IPS-18c (cell line): ENCODE results near the gene GOSR1.
"Not testable (repeated sequence)": the region's sequence is repeated elsewhere in the genome, so short reads cannot be mapped to it uniquely, and the experiment has no call there.

Experiments
- H3K4me3 ChIP-seq: 2 replicates; pipeline ENCODE4 v1.7.0; 2013; ENCODE audit warnings: low read depth, mild to moderate bottlenecking, low read length, moderate library complexity; ENCODE audit not compliant: insufficient read depth
- H3K9me3 ChIP-seq: one replicate; pipeline ENCODE4 v1.6.1; 2013; ENCODE audit warnings: mild to moderate bottlenecking, low read length, moderate library complexity; ENCODE audit not compliant: control insufficient read depth, insufficient read depth

The GOSR1 gene

DNA sequence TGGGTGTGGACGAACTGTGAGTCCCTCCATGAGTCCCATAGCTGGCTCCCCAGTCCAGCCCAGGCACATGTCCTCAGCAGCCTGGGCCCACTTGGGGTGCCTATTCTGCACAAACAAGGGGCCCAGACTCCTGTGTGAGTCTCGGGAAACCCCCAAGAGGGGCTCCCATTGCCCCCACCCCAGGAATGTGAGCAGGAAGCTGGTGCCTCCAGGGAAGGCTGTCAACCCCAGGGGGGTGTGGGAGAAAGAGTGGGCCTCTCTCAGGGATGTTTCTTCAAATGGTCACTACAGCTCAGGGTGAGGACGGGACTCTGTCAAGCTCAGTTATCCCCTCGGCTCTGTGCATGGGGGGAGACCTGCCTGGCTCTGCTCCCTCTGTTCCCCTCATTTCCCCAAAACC is 88.9 kb downstream of the GOSR1 start:
- H3K9me3 ChIP-seq, H3K4me3 ChIP-seq: not testable (repeated sequence)

DNA sequence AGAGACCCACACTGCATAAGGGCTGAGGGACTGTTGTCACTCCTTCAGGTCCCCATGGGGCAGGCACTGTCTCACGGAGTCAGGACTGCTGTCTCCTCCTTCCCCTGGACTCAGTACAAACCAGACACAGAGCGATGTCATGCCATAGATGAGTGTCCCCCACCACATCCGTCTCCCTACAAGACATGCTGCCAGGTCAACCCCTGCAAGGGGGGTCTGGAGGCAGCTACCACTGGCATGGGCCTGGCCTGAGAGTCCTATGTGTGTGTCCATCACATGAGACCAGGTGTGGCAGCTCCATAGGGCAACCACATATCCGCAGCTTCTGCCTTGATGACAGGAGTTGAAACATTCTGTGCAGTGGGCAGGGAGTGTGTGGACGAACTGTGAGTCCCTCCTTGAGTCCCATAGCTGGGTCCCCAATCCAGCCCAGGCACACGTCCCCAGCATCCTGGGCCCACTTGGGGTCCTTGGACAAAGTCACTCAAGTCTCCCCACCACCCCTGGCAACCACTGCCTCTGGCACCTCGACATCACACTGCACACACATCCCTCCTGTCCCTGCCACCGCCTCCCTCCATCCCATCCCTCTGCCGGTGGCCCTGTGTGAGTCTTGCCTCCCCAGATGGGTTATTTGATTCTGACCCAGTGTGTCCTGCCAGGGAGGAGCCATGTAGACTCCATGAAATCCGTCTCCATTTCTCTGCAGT is 89.5 kb downstream of the GOSR1 start:
- H3K4me3 ChIP-seq, H3K9me3 ChIP-seq: not testable (repeated sequence)

- Histone ChIP-seq H3K9me3 (no peaks in the 10 kb centered on the region), H3K4me3 (no peak overlapping the region)
Observed at GRCh38 chr17:30567231-30568116, 90.3 kb downstream of the GOSR1 start.

DNA sequence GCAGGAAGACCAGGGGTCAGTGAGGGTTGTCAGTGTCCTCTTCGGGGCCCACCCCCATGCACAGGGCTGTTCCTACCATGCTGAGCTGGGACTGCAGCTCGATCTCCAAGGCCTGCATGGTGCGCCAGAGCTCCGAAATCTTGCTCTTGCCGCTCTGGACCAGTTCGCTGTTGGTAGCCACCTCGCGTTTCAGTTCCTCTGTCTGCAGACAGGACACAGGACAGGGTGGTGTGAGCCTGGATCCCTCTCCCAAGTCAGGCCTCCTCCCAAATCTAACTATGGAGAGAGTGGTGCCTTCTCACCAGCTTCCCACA is 90.9 kb downstream of the GOSR1 start:
- no peak overlapping the region for H3K4me3 ChIP-seq
- H3K9me3 ChIP-seq: no peaks in the 10 kb centered on the region

- H3K9me3 ChIP-seq, H3K4me3 ChIP-seq: not testable (repeated sequence)
Observed at GRCh38 chr17:30569531-30570175, 92.4 kb downstream of the GOSR1 start.

- Histone ChIP-seq H3K9me3 (no peaks in the 10 kb centered on the region), H3K4me3 (no peak overlapping the region)
Observed at GRCh38 chr17:30570191-30570590, 93.0 kb downstream of the GOSR1 start.

- no peaks in the 10 kb centered on the region for H3K9me3 ChIP-seq
Observed at GRCh38 chr17:30570596-30571265, 93.5 kb downstream of the GOSR1 start.

GRCh38 chr17:30571404-30571803 is 94.2 kb downstream of the GOSR1 start:
- not testable (repeated sequence) for H3K9me3 ChIP-seq, H3K4me3 ChIP-seq

More at GRCh38 chr17:30570596-30571265, 93.5 kb downstream of the GOSR1 start:
- no peak overlapping the region for H3K4me3 ChIP-seq

DNA sequence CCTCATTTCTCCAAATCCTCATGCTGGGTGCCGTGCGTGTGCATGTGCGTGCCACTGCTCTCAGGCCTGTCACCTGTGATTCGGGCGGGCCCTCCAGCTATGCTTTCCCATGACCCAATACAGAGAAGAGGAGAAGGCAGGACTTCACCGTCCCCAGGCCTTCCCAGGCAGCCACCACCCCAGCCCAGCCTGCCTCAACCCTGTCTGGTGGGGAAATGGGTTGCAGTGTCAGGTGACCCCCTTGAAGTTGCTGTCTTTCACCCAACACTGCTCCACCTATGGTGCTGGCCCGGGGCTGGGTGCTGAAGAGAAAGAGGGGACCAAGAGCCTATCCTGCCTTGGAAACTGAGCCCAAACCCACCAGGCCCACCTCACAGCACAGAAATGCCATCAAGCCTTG is 94.7 kb downstream of the GOSR1 start:
- Histone ChIP-seq H3K9me3 (no peaks in the 10 kb centered on the region), H3K4me3 (no peak overlapping the region)

- H3K9me3 ChIP-seq, H3K4me3 ChIP-seq: not testable (repeated sequence)
Observed at GRCh38 chr17:30572651-30573554, 95.7 kb downstream of the GOSR1 start.

DNA sequence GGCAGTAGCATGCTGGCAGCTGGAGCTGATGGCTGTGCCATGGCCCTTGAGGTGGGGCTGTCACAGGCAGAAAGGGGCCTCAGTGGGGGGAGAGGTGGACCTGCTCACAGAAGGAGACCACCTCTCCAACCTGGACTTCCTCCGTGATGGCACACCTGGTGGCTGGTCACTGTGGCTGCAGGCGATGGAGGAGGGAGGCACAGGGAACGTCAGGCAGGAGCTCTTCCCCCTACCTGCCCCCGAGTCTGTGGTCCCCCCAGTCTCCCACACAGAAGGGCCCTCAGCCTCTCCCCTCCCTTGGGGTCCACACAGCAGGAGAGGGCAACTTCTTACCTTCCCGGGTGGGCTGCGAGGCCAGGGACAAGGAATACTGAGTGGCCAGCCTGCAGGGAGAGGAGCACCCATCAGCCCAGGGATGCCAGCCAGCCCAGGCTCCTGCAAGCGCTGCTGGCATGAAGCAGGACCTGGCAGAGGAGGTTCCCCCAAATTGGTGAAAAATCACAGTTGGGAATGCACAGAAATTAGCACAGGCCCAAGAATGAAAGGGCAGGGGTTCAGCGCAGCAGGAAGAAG is 96.5 kb downstream of the GOSR1 start:
- H3K9me3 ChIP-seq: no peaks in the 10 kb centered on the region

DNA sequence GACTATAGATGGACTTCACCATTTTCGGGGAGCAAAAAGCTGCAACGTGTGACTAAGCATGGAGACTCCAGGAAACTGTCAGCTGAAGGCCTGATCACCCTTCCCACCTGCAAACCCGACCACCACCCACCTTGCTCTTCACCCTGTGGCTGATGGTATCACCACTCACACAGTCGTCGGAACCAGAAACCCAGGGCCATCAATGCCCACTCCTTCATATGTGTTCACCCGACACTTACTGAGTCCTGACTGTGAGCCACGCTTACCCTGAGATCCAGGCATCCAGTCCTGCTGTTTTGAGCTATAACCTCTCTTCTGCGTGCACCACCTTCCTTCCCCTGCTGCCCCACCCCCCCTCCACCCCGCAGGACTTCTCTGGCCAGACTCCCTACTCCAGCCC is 97.1 kb downstream of the GOSR1 start:
- not testable (repeated sequence) for H3K9me3 ChIP-seq, H3K4me3 ChIP-seq

More for the DNA sequence above, 96.5 kb downstream of the GOSR1 start:
- no peak overlapping the region for H3K4me3 ChIP-seq

- not testable (repeated sequence) for H3K9me3 ChIP-seq, H3K4me3 ChIP-seq
Observed at GRCh38 chr17:30574806-30575205, 97.6 kb downstream of the GOSR1 start.

DNA sequence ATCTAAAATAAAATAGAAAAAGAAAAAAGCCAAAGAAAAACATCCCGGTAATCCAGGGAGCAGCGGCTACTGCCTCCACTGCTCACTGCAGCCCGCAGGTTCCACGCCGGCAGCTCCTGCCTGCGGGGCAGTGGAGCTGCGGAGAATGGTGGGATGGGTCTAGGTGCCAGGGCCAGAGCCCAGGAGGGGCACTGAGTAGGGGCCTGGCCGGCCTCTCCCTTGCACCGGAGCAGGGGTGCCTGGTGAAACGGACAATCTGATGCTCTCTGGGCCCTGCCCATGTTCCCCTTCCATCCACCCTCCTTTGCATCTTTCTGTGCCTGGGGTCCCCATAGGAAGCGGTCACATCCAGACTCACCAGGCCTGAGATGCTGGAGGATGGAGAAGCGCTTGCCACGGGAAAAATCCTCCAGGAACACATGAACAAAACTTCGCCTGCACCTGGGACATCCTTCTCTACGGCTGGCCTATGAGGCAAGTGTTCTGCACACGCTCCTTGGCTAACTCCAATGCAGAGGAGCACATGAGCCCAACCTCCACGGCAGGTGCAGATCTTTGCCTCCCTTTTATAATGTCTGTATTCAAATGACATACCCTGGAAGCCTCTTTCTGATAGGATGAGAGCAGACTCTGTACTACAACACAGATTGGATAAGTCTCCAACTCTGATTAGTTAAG is 98.6 kb downstream of the GOSR1 start:
- H3K9me3 ChIP-seq, H3K4me3 ChIP-seq: not testable (repeated sequence)

DNA sequence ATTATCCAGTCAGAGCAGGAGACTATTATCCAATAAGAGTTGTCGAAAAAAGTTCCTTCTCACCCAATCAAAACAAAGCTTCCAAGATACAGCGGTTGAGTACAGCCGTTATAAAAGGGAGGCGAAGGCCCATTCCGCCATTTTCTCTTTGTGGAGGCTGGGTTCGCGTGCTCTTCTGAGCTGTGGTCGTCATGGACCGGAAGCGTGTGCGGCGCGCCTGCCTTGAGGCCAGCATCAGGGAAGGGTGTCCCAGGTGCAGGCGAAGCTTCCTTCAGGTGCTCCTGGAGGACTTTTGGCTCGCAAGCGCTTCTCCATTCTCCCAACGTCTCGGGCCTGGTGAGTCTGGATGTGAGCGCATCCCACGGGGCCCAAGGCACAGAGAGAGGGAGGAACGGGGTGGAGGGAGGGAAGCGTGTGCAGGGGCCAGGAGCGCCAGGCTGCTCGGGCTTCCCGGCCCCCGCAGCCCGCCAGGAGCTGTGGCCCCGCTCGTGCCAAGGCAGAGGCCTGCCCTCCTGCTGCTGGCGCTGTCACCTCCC is 99.2 kb downstream of the GOSR1 start:
- Histone ChIP-seq H3K9me3 (no peaks in the 10 kb centered on the region), H3K4me3 (no peak overlapping the region)
